ENCODE data around the gene ADGRL3.

ADGRL3 gene

DNA sequence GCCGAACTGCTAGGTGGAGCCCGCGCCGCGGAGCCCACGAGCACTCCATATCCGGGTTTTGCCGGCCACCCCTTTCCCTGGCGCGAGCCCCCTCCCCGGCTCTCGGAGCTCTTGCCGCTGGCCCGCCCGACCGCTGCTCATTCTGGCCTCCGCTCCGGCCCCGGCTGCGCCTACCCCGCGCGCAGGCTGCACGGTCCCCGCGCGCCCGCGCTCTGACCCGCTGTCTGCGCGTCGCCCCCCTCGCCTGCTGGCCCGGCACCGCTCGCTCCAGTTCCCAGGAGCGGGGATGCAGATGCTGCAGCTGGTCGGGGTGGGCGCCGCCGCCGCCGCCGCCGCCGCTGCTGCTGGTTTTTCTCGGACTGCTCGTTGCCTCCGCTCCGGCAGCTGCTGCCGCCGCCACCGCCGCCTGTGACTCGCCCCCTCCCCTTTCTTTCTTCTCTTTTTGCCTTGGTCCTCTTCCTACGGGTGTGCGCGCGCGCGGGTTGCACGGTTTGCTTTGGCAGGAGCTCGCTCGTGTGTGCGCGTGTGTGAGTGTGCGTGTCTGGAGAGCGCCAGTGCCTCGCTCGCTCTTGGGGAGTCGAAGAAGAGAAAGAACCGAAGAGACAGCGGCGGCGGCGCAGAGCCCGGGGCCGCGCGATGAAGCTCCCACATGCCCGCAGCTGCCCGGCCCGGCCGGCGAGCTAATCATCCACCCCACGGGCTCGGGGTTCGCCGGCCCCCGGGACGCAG lies at the start of gene ADGRL3:
Gene ADGRL3, plus strand, starts transcription at position 140 of the 729 bp plus-strand sequence.
- no peak for DNase-seq

GRCh38 chr4:61152433-61152832 lies 47.7 kb upstream of the ADGRL3 start:
- DNase-seq: no peak

- no peak for DNase-seq
Observed at GRCh38 chr4:61160478-61160877, 39.6 kb upstream of the ADGRL3 start.

- no peak for DNase-seq
Observed at GRCh38 chr4:61162116-61162515, 38.0 kb upstream of the ADGRL3 start.

DNA sequence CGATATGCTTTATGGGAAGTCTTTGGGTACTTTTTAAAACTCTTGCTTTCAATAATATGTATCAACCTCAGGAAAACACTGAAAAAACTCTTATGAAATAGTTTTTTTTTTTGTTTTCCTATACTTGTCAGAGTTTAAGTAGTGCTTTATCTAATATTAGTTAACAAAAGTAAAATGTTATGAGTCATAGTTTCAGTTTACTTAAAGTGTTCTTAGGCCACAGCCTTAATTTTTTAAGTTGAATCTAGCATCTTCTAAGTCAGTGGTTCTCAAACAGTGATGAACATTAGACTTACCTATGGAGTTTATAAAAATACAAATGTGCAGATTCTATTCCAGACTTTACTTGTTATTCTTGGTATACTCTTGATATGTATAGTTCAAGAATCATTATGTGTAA lies 26.3 kb upstream of the ADGRL3 start:
- no peak for DNase-seq

DNA sequence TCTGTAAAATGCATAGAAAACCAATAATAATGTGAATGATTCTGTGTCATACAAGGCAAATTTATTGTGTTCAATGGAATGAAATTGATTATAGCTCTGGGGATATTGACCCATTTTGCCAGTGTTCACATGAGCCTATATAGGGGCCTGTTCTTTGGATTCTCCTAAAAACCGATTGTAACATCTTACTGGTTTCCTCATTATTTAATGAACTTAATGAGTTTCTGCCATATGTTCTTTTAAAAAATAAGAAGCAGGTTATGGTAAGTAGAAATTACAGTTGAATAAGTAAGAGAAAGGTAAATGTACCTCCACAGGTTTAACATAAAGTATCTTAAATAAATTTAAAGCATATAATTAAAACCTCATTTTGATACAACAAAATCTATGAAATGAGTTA lies 24.6 kb upstream of the ADGRL3 start:
- DNase-seq: no peak

- no peak for DNase-seq
Observed at GRCh38 chr4:61177367-61177766, 22.8 kb upstream of the ADGRL3 start.

DNA sequence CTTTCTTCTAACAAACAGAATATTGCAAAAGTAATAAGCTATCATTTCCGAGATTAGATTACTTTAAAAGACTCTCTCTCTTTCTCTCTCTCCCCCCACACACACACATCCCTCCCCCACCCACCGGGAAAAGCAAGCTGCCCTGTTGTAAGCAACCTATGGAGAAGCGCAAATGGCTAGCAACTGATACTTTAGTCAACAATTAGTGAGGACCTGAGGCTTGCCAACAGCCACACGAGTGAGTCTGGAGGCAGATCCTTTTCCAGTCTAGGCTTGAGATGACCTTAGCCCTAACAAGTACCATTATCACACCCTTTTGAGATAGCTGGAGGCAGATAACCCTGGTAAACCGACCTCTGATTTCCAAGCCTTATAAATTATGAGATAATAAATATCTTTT lies 19.7 kb upstream of the ADGRL3 start:
- DNase-seq: no peak

DNA sequence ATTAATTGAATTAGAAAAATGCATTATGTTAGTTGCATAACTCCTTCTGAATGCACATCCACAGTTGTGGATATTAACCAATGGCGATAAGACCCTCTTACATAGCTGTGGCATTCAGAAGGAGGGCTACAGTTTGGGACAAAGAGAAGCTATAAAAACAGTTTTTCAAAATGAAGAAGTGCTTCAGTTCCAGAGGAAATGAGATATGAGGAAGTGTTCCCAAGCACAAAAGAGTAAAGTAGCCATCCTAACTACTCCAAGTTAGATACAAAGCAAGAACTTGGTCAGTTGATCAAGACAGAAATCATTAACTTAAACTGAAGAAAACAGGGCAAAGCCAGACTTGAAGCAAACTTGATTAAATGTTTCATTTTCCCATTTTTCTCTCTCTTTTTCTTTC lies 17.2 kb upstream of the ADGRL3 start:
- DNase-seq: no peak

DNA sequence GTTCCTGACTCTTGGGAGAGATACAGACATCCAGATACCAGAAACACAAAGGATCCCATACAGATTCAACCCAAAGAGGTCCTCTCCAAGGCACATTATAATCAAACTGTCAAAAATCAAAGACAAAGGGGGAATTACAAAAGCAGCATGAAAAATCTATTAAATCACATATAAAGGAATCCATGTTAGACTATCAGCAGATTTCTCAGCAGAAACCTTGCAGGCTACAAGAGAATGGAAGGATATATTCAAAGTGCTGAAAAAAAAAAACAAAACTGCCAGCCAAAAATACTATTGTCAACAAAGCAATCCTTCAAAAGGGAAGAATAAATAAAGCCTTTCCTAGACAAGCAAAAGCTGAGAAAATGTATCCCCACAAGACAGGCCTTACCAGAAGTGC lies 14.8 kb upstream of the ADGRL3 start:
- DNase-seq: no peak

- no peak for DNase-seq
Observed at GRCh38 chr4:61192392-61192791, 7.7 kb upstream of the ADGRL3 start.

DNA sequence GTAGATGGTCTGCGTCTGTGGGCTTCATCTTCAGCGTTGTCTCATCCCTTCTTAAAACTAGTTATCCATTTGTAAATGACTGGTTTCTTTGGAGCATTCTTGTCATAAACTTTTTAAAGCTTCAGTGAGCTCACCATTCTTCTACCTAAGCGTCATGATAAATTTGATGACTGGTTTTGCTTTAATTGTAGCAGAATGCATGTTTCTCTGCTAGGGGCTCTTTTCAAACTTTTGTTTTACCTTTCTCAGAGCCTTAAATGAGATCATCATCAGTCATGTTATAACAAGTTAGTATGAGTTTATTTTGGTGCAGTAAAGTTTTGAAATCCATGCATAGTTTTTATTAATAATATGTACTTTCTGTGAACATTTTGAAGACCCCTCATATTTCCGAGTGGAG lies 6.3 kb upstream of the ADGRL3 start:
- no peak for DNase-seq

GRCh38 chr4:61194571-61194970 lies 5.6 kb upstream of the ADGRL3 start:
- DNase-seq: no peak

GRCh38 chr4:61195101-61195500 lies 5.0 kb upstream of the ADGRL3 start:
- DNase-seq: no peak

DNA sequence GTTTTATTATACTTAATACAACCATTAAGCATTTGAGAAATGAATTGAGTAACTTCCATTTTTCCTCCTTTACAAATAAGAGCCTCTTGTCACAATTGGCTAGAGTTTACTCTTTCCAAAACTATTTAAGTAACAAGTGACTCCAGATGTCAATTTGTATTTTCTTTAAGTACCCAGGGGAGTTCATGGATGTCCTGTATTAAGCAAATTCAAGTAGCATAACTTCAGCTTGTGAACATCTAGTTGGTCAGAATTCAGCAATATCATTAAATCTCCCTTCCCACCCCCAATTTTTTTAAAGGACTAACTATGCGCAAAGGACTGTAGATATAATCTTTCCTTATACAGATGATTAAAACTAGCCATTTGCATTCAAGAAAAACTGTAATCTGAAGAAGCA lies 1.4 kb upstream of the ADGRL3 start:
- DNase-seq: no peak

- DNase-seq: no peak
Observed at GRCh38 chr4:61199873-61200186, 296 bp upstream of the ADGRL3 start.

DNA sequence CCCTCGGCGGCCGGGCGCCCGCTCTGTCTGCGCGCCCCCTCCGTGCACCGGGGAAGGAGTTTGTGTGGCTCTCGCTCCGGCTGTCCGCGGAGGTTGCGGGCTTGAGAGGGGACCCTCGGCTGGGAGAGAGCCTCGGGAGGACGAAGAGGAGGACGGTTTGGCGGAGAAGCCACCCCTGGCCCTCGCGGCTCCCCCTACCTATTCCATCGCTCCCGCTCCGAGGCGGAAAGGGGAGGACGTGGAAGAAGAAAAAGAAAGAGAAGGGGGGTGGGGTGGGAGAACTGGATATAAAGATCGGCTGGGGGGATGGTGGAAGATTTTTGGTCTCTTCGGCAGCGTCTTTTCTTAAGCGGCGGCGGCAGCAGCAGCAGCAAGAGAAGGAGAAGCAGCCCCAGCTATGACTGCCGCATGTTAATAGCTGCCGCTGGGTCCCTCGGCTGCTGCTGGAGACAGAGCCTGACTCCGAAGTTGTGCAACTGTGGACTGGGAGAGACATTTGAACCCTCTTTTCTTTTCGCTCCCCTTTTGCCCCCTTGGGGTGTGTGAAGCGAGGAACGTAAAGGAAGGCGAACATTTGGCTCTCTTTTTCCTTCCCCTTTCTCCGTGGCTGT lies 895 bp downstream of the ADGRL3 start:
- no peak for DNase-seq

GRCh38 chr4:61201561-61201960 lies 1.4 kb downstream of the ADGRL3 start:
- DNase-seq: no peak

DNA sequence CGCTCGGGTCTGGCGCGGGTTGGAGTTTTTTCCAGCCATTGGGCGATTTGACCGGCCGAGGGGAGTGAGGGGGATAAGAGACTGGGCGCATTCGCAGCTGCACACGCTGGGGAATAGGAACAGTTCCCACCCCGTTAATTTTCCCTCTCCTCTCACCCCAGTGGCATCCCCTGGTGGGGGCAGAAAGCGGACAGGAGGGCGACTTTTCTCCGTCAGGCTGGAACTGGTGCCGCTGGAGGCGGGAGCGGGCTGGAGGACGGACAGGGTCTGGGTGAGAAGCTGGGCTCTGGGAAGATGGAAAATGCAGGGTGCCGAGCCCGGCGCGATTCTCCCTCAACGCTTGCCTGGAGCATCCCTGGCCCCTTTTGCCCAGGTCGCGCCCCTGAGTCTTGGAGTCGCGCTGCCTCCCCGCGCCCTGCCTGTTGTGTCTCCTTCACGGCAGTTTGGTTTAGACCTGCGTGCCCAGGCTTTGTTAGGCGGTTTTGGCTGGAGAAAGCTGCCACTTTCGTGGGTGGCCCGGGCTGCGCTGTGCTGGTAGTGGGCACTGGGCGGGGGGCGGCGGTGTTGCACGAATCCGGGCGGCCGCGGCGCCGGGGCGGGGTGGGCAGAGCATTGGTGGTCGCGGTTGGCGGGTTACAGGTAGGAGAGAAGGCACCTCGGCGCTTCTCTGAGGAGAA lies 2.0 kb downstream of the ADGRL3 start:
- no peak for DNase-seq

DNA sequence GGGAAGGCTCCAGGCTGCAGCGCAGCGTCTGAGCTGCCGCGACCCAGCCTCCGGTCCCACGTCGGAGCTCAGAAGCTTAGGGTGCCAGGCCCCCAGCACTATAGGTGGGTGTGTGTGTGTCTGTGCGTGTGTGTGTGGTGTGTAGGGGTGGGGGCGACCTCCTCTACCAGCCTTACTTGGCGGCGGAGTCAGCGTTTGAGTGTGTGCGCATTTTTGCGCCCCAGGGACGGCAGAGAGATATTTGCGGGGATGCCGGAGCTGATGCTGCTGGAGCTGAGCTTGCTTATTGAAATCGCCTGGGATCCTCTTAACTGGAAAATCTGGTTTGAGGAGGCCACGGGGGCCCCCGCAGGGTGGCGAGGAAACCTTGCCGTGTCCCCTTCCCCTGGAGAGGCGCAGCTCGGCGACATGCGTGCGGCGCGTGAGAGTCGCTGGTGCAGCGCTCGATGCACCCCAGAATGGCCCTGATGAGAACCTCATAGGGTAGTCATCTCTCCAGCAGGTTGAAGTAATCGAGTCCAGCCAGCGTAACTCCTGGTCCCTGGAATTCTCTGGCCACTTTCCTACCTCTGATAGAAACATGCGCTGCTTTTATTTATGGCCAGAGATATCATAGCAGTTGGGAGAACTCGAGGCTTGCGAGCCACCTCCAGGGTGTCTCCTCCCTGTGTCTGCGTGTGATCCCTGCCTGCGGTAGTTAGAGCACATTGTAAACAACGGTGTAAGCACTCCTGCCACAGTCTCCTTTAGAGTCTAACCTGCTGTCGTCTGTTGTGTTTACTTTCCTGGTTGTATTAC lies 2.7 kb downstream of the ADGRL3 start:
- no peak for DNase-seq

DNA sequence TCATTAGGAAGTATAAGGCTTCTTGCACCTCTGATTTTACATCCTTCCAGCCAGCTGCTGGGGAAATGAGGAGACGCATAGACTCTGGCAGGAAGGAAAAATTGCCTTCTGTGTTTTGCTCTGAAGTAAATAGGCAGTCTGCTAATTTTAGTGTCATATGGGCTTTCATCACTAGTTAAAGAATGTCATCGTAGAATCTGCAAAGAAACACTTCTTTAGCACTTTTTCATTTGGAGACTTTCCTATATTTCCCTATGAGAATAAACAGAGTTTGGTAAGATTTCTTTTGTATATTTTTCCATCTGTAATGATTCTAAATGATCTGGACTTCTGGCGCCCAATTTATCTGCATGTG lies 3.3 kb downstream of the ADGRL3 start:
- no peak for DNase-seq

DNA sequence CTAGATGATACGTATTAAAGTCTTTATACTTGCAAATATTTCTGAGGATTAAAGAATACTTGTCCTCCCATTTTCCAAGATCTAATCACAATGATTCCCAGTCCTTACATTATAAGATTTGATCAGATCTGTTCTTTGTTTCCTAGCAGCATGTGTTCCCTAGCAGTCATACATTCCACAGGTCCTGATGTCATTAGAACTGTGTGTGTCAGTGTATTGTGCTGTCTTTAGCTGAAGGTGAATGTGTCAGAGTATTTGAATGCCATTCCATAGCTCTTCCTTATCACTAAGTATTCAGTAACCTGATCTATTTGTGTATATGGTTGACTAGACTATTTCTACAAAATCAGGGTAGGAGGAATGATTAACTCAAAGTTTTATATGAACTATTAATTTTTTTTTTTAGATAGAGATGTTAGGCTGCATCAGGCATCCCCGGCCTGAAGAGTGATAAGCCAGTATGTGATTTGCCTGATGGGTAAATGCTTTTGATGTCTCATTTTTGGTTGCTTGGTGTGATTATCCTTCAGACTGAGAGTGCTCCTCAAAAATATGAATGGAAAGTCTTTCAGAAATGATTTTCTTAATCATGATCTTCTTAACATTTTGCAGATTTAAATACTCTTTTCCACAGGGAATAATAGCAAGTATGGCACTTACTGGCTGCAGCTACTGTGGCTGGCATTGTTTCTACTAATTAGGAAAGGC lies 4.4 kb downstream of the ADGRL3 start:
- DNase-seq: no peak

DNA sequence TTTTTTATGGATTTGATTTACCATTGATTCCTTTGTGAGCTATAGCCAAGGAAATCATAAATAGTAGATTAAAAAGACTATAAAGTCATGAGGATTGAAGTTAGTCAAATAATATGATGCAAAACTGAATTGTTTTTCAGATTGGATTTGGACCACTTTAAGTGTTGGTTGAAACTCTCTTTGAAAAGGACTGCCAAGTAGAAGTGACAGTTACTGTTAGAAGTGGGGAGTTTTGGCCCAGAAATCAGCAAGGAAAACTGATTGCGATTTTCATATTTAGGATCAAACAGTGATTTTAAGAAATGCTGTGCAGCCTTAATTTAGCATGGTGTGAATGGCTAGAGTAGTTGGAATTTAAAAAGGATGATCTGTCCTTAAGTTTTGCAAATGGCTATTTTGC lies 4.9 kb downstream of the ADGRL3 start:
- DNase-seq: no peak

All from CD4-positive, alpha-beta T cell treated with Interleukin-17A for 4 hours (primary cell).